IMR-90 (cell line): ENCODE data around the gene FAM20A. TPM values are rescaled to one million over a fixed set of nuclear protein-coding genes. Genes with fewer than 3 reads are reported as not detected.

Experiments
- ATAC-seq: fragments of 200-7000 bp; cut with Tn5 transposase; 2 replicates; pipeline ENCODE4 v1.9.1; 2020; ENCODE audit warnings: low read depth, mild to moderate bottlenecking, moderate library complexity
- BruUV-seq: library from RNA; stranded (reverse); fragments of 400-500 nt; replicated peaks from 2 replicates; lab custom pipeline; 2021; lab: Mats Ljungman, UMichigan
- CTCF ChIA-PET: fragments of 300-600 bp; formaldehyde crosslinking; extraction: SDS; loops from one replicate; lab custom pipeline; 2021; ENCODE audit warnings: antibody characterized with exemption; lab: Yijun Ruan, JAX
- POLR2A ChIA-PET: fragments of 300-600 bp; sonication (Branson Sonifier 250); formaldehyde crosslinking; loops from one replicate; lab custom pipeline; 2022; ENCODE audit warnings: antibody characterized with exemption; ENCODE audit not compliant: unreplicated experiment; lab: Charles Lee
- DNase-seq: peaks from one replicate; pipeline ENCODE4 v3.0.0; 2013
- H2AFZ ChIP-seq: replicated peaks from 2 replicates; pipeline ENCODE3; 2013; ENCODE audit warnings: low read length, mild to moderate bottlenecking; ENCODE audit not compliant: poor library complexity
- H2AK5ac ChIP-seq: 2 replicates; pipeline ENCODE4 v1.6.1; 2013; ENCODE audit warnings: low read depth, low read length, inconsistent platforms
- H2AK9ac ChIP-seq: replicated peaks from 2 replicates; pipeline ENCODE3; 2013; ENCODE audit warnings: mild to moderate bottlenecking, low read depth, low read length, moderate library complexity; ENCODE audit not compliant: poor library complexity
- H2BK120ac ChIP-seq: 2 replicates; pipeline ENCODE4 v1.6.1; 2013; ENCODE audit warnings: low read depth, low read length, inconsistent platforms
- H2BK15ac ChIP-seq: 3 replicates; pipeline ENCODE4 v1.6.1; 2013; ENCODE audit warnings: low read depth, low read length, inconsistent platforms
- H2BK20ac ChIP-seq: 2 replicates; pipeline ENCODE4 v1.6.1; 2013; ENCODE audit warnings: low read depth, mild to moderate bottlenecking, inconsistent platforms, low read length, moderate library complexity
- H2BK5ac ChIP-seq: 2 replicates; pipeline ENCODE4 v1.6.1; 2013; ENCODE audit warnings: mild to moderate bottlenecking, low read depth, low read length, inconsistent platforms; ENCODE audit not compliant: poor library complexity, severe bottlenecking
- H3K14ac ChIP-seq: replicated peaks from 2 replicates; pipeline ENCODE4 v1.6.1; 2013; ENCODE audit warnings: low read depth, low read length, inconsistent platforms
- H3K18ac ChIP-seq: 2 replicates; pipeline ENCODE4 v1.6.1; 2013; ENCODE audit warnings: low read depth, low read length, control low read depth
- H3K23ac ChIP-seq: 2 replicates; pipeline ENCODE4 v1.6.1; 2013; ENCODE audit warnings: low read depth, low read length, inconsistent platforms
- H3K27ac ChIP-seq: 2 replicates; pipeline ENCODE4 v1.5.1; 2013; ENCODE audit warnings: mild to moderate bottlenecking, control low read depth, low read length; ENCODE audit not compliant: insufficient read depth
- H3K27me3 ChIP-seq: 2 replicates; pipeline ENCODE4 v1.6.1; 2013; ENCODE audit warnings: low read length; ENCODE audit not compliant: control insufficient read depth, insufficient read depth
- H3K36me3 ChIP-seq: 2 replicates; pipeline ENCODE4 v1.6.1; 2013; ENCODE audit warnings: low read length, mixed read lengths; ENCODE audit not compliant: control insufficient read depth, insufficient read depth
- H3K4ac ChIP-seq: 2 replicates; pipeline ENCODE4 v1.6.1; 2013; ENCODE audit warnings: low read depth, low read length, inconsistent platforms
- H3K4me1 ChIP-seq: 2 replicates; pipeline ENCODE4 v1.6.1; 2013; ENCODE audit warnings: low read length, mixed read lengths; ENCODE audit not compliant: control insufficient read depth, insufficient read depth
- H3K4me2 ChIP-seq: 2 replicates; pipeline ENCODE4 v1.6.1; 2013; ENCODE audit warnings: low read depth, mild to moderate bottlenecking, control low read depth, low read length, moderate library complexity
- H3K4me3 ChIP-seq: 2 replicates; pipeline ENCODE4 v1.5.1; 2013; ENCODE audit warnings: low read depth, mild to moderate bottlenecking, control low read depth, low read length, moderate library complexity; ENCODE audit not compliant: insufficient read depth
- H3K56ac ChIP-seq: 2 replicates; pipeline ENCODE4 v1.6.1; 2013; ENCODE audit warnings: low read length, inconsistent platforms; ENCODE audit not compliant: insufficient read depth; ENCODE audit errors: extremely low read depth
- H3K79me1 ChIP-seq, 2 experiments: 2 replicates each; pipeline ENCODE4 v1.6.1; 2013; ENCODE audit warnings: low read length in 2 of 2, inconsistent platforms in 1 of 2, low read depth in 1 of 2
- H3K9ac ChIP-seq: 2 replicates; pipeline ENCODE4 v1.6.1; 2013; ENCODE audit warnings: low read depth, low read length, control low read depth
- H3K9me1 ChIP-seq: 2 replicates; pipeline ENCODE4 v1.6.1; 2013; ENCODE audit warnings: low read length, inconsistent platforms; ENCODE audit not compliant: insufficient read depth
- H3K9me3 ChIP-seq: 2 replicates; pipeline ENCODE4 v1.6.1; 2013; ENCODE audit warnings: low read length; ENCODE audit not compliant: control insufficient read depth, insufficient read depth
- H4K20me1 ChIP-seq: 2 replicates; pipeline ENCODE4 v1.6.1; 2013; ENCODE audit warnings: low read length, inconsistent platforms; ENCODE audit not compliant: insufficient read depth
- H4K5ac ChIP-seq: 2 replicates; pipeline ENCODE4 v1.6.1; 2013; ENCODE audit warnings: mild to moderate bottlenecking, low read depth, low read length, control low read depth
- H4K8ac ChIP-seq, 2 experiments: 2 replicates each; pipeline ENCODE4 v1.6.1; 2013; ENCODE audit warnings: low read depth in 2 of 2, low read length in 2 of 2, control low read depth in 1 of 2, inconsistent platforms in 1 of 2
- H4K91ac ChIP-seq: 2 replicates; pipeline ENCODE4 v1.6.1; 2013; ENCODE audit warnings: low read depth, low read length, inconsistent platforms; ENCODE audit not compliant: insufficient read depth
- BHLHE40 ChIP-seq: fragments of 150-350 bp; IDR thresholded peaks from 2 replicates; pipeline ENCODE4 v1.6.1; 2016; ENCODE audit warnings: mild to moderate bottlenecking, low read depth, low read length
- CEBPB ChIP-seq: IDR thresholded peaks from 2 replicates; pipeline ENCODE4 v1.6.1; 2012; ENCODE audit warnings: low read depth, low read length, improper control_type of control experiment
- CHD1 ChIP-seq: IDR thresholded peaks from 2 replicates; pipeline ENCODE4 v1.6.1; 2012; ENCODE audit warnings: low read depth, low read length, improper control_type of control experiment
- FOS ChIP-seq: fragments of 150-350 bp; IDR thresholded peaks from 2 replicates; pipeline ENCODE4 v1.6.1; 2016; ENCODE audit warnings: low read depth, low read length
- MAFK ChIP-seq: IDR thresholded peaks from 2 replicates; pipeline ENCODE4 v1.6.1; 2012; ENCODE audit warnings: low read depth, low read length, improper control_type of control experiment
- MXI1 ChIP-seq: IDR thresholded peaks from 2 replicates; pipeline ENCODE4 v1.6.1; 2012; ENCODE audit warnings: low read depth, mild to moderate bottlenecking, low read length, moderate library complexity, borderline replicate concordance
- NFE2L2 ChIP-seq: fragments of 150-350 bp; IDR thresholded peaks from 2 replicates; pipeline ENCODE4 v1.6.1; 2016; ENCODE audit warnings: low read depth, mild to moderate bottlenecking, low read length
- RAD21 ChIP-seq: IDR thresholded peaks from 2 replicates; pipeline ENCODE4 v1.6.1; 2012; ENCODE audit warnings: low read length, improper control_type of control experiment
- RCOR1 ChIP-seq: IDR thresholded peaks from 2 replicates; pipeline ENCODE4 v1.6.1; 2012; ENCODE audit warnings: mild to moderate bottlenecking, low read length, improper control_type of control experiment; ENCODE audit not compliant: insufficient replicate concordance
- SMC3 ChIP-seq: fragments of 150-350 bp; IDR thresholded peaks from 2 replicates; pipeline ENCODE4 v1.6.1; 2016; ENCODE audit warnings: low read depth, mild to moderate bottlenecking, antibody characterized with exemption, low read length, moderate library complexity
- WGBS, 2 experiments: methylation state at CpG; one replicate each; pipeline versions ENCODE4 v1.1.5 to v1.1.7; 2013; ENCODE audit warnings: missing lambda C conversion rate in 2 of 2; ENCODE audit not compliant: insufficient read length in 1 of 2; ENCODE audit errors: extremely low coverage in 2 of 2; 5-methylcytosine and 5-hydroxymethylcytosine counted together
- dilution Hi-C: fragments of 300-500 bp; cut with HindIII; formaldehyde crosslinking; loops from one replicate; pipeline ENCODE4 v1.14.3; 2018; ENCODE audit warnings: low sequenced_read_pairs; ENCODE audit not compliant: unreplicated experiment
- in situ Hi-C: fragments of 300-500 bp; cut with MboI; formaldehyde crosslinking; loops from 3 replicates; pipeline ENCODE4 v1.14.3; 2019; ENCODE audit warnings: low sequenced_read_pairs, inconsistent platforms, mixed read lengths
- intact Hi-C: fragments of 100-400 bp; cut with micrococcal nuclease; formaldehyde crosslinking; loops from 2 replicates; pipeline ENCODE4 v1.10.0; 2022
- polyA plus RNA-seq, 3 experiments: library from polyadenylated mRNA; depleted of rRNA; stranded (reverse); fragments of >200 nt; gene quantifications; 2 replicates each; pipeline ENCODE4 v1.2.3, GENCODE V29; 2012; ENCODE audit warnings: low replicate concordance in 1 of 3
- total RNA-seq: library from RNA; depleted of rRNA; stranded (reverse); fragments of >200 nt; gene quantifications from 2 replicates; pipeline ENCODE4 v1.2.3, GENCODE V29; 2012
- TF ChIP-seq, protein P1 (sequence below): fragments of 150-350 bp; IDR thresholded peaks from 2 replicates; pipeline ENCODE4 v1.6.1; 2017; ENCODE audit warnings: mild to moderate bottlenecking, antibody characterized with exemption, low read length, low read depth
- TF ChIP-seq, protein P2 (sequence below): conservative IDR thresholded peaks from 2 replicates; pipeline ENCODE4 v1.5.1; 2012; ENCODE audit warnings: mild to moderate bottlenecking, low read depth, low read length, improper control_type of control experiment
- TF ChIP-seq, protein P3 (sequence below): fragments of 150-350 bp; IDR thresholded peaks from 2 replicates; pipeline ENCODE4 v1.6.1; 2016; ENCODE audit warnings: low read depth, mild to moderate bottlenecking, low read length, moderate library complexity, borderline replicate concordance

Gene FAM20A
- total and polyA plus RNA-seq, 2 of the 4 experiments (the other 2 are of a cell fraction), result not detected

DNA sequence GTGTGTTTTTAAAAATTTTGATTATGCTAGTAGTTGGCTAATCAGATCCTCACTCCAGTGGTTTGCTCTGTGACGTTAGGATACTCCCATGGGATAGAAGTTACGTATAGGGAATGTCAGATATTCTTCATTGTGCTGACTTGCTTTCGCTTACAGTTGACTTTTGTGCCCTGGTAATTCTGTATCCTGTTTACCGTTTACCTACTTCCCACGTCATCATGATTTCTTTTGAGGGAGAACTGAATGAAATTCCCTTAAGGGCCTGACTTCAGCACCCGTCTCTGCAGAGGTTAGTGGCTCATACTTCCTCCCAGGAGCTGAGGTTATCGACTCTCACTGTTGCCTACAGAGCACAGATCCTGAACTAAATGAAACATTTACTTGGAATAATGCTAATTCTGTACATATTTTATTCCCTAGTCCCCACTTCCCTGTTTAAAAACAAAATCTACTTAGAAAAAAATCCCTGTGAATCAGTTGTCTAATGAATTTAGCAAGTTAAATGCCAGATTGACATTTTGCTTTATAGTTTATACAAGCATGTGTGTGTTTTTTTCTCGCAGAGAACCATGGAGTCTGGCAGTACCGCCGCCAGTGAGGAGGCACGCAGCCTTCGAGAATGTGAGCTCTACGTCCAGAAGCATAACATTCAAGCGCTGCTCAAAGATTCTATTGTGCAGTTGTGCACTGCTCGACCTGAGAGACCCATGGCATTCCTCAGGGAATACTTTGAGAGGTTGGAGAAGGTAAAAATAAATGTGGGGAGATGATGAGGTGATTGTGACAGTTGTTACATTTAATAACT is 86.1 kb downstream of the FAM20A start:
- peaks cover 5% of the 10 kb centered on the region for H3K9me1 ChIP-seq
- ChIA-PET POLR2A (no interaction called here), CTCF (no interaction called here)
- H3K4me2 ChIP-seq, result peak overlapping the region; percentile 45
- H3K14ac ChIP-seq, result no peak overlapping the region
- H4K91ac ChIP-seq, result no peak overlapping the region
- H2AFZ ChIP-seq, result no peak overlapping the region
- H3K27me3 ChIP-seq, result no peaks in the 10 kb centered on the region
- H2BK120ac ChIP-seq, result no peak overlapping the region
- no peaks in the 10 kb centered on the region for H3K9me3 ChIP-seq
- in situ Hi-C loops, result no loop called here
- H3K9ac ChIP-seq, result no peak overlapping the region
- intact Hi-C loops, result no loop called here
- TF ChIP-seq RCOR1 (no peak), CHD1 (no peak), FOS (no peak), MXI1 (no peak), SMC3 (no peak), MAFK (no peak), RAD21 (no peak), CEBPB (no peak), NFE2L2 (no peak), BHLHE40 (no peak)
- TF ChIP-seq, protein P1, sequence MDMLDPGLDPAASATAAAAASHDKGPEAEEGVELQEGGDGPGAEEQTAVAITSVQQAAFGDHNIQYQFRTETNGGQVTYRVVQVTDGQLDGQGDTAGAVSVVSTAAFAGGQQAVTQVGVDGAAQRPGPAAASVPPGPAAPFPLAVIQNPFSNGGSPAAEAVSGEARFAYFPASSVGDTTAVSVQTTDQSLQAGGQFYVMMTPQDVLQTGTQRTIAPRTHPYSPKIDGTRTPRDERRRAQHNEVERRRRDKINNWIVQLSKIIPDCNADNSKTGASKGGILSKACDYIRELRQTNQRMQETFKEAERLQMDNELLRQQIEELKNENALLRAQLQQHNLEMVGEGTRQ, result no peak
- TF ChIP-seq, protein P2, sequence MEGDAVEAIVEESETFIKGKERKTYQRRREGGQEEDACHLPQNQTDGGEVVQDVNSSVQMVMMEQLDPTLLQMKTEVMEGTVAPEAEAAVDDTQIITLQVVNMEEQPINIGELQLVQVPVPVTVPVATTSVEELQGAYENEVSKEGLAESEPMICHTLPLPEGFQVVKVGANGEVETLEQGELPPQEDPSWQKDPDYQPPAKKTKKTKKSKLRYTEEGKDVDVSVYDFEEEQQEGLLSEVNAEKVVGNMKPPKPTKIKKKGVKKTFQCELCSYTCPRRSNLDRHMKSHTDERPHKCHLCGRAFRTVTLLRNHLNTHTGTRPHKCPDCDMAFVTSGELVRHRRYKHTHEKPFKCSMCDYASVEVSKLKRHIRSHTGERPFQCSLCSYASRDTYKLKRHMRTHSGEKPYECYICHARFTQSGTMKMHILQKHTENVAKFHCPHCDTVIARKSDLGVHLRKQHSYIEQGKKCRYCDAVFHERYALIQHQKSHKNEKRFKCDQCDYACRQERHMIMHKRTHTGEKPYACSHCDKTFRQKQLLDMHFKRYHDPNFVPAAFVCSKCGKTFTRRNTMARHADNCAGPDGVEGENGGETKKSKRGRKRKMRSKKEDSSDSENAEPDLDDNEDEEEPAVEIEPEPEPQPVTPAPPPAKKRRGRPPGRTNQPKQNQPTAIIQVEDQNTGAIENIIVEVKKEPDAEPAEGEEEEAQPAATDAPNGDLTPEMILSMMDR, result no peak
- TF ChIP-seq, protein P3, sequence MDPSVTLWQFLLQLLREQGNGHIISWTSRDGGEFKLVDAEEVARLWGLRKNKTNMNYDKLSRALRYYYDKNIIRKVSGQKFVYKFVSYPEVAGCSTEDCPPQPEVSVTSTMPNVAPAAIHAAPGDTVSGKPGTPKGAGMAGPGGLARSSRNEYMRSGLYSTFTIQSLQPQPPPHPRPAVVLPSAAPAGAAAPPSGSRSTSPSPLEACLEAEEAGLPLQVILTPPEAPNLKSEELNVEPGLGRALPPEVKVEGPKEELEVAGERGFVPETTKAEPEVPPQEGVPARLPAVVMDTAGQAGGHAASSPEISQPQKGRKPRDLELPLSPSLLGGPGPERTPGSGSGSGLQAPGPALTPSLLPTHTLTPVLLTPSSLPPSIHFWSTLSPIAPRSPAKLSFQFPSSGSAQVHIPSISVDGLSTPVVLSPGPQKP, result no peak
- no peak overlapping the region for H4K8ac ChIP-seq
- peaks cover 18% of the 10 kb centered on the region for H3K36me3 ChIP-seq
- ATAC-seq (no peak), DNase-seq (peak; percentile 63)
- peak overlapping the region; percentile 7; the same call in 1 of the 2 replicates for H3K23ac ChIP-seq
- no peak overlapping the region for H2BK15ac ChIP-seq
- peaks cover 45% of the 10 kb centered on the region for H4K20me1 ChIP-seq
- no CpG with 5 or more reads among the region's 15 CpGs for WGBS, 2 experiments
- no peak overlapping the region for H4K5ac ChIP-seq
- H2BK20ac ChIP-seq, result no peak overlapping the region
- H2BK5ac ChIP-seq, result no peak overlapping the region
- H3K27ac ChIP-seq, result no peak overlapping the region
- no peak overlapping the region; the same call in 1 of the 2 replicates for H2AK5ac ChIP-seq
- H3K56ac ChIP-seq, result no peak overlapping the region
- dilution Hi-C loops, result no loop called here
- no TSS peak for BruUV-seq
- H3K18ac ChIP-seq, result no peak overlapping the region
- H3K4me1 ChIP-seq, result peaks cover 1% of the 10 kb centered on the region; the same call in 1 of the 2 replicates
- no peak overlapping the region for H2AK9ac ChIP-seq
- peaks cover 11 to 45% of the 10 kb centered on the region in 2 experiments for H3K79me1 ChIP-seq
- no peak overlapping the region for H3K4me3 ChIP-seq
- H3K4ac ChIP-seq, result no peak overlapping the region
